GM18907 (cell line): ENCODE data around the gene WTAP.
"Not testable (repeated sequence)": the region's sequence is repeated elsewhere in the genome, so short reads cannot be mapped to it uniquely, and the experiment has no call there.

Experiments used
- ATAC-seq: cut with Tn5 transposase; IDR thresholded peaks from one replicate; pipeline ENCODE4 v1.9.1; 2021; ENCODE audit warnings: mild to moderate bottlenecking, moderate library complexity; ENCODE audit not compliant: unreplicated experiment

The WTAP gene

DNA sequence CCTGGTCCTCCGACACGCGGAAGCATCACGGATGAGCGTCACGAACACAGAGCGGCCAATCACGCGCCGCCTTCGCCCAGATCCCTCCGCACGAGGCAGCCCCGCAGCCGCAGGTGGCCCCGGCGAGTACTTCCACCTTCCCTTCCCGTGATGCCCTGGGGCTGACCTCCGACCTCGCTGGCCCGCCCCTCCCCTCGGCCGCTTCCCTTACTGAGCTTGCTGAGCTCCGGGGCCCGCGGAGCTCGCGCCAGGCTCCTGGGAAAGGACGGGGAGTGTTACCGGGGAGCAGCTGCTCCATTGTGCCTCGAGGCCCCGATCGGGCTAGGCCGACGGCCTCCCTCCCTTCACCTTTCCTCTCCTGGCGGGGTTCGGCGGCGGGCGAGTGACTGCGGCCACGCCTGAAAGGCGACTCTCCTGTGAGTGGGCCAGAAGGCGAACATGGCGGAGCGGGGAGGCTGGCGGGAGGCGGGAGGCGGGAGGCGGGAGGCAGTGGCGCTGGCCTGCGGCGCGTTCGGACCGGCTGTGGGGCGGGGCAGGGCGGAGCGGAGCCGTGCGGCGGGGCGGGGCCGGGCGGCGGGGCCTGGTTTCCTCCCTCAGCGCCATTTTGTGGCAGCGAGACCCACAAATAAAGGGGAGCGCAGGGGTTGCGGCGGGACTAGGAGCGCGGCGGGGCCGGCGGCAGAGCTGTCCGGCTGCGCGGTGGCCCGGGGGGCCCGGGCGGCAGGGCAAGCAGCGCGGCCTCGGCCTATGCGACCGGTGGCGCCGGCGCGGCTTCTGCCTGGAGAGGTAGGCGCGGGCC is at the start of gene WTAP:
TSS of gene WTAP (plus strand) at position 589 of the 799 bp plus-strand sequence. CDS start 8,760 bp downstream, outside the sequence.
- peak; percentile 82 for ATAC-seq

DNA sequence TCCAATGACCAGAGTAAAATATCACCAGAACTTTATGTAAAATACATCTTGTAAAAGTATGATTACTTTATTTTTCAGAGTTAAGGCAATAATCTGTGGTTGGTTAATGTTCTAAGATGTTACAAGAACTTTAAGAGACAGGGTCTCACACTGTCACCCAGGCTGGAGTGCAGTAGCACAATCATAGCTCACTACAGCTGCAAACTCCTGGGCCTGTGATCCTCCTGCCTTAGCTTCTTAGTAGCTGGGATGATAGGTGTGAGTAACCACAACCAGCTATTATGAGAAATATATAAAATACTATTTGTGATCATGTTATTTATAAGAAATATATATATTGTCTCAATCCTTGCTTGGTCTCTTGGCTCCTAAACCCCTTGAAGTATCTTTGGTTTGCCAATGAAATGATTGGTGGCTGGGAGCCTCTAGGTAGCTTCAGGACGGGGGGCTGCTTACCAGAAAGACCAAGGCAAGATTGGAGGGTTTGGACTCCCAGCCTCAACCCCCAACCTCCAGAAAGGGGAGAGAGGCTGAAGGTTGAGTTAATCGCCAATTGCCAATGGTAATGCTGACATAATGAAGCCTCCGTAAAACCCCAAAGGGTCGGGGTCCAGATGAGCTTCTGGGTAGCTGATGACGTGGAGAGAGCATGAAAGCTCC is 49.7 kb upstream of the WTAP start:
- no peak for ATAC-seq

DNA sequence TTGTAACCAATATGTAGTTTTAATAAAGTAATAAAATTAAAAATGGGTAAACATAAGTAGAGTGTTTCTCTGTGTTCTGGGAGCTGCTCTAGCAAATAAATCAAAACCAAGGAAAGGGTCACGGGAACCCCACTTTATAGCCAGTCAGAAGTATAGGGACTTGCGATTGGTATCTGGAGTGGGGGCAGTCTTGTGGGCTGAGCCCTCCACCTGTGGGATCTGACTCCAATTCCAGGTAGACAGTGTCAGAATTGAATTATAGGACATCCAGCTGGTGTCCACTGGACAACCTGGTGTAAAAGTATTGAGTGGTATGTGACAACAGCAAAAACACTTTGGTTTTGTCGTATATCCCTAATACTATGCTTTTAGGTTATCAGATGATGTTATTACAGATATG is 48.7 kb upstream of the WTAP start:
- no peak for ATAC-seq

GRCh38 chr6:159679091-159680077 is 47.9 kb upstream of the WTAP start:
- peak; percentile 64 for ATAC-seq

DNA sequence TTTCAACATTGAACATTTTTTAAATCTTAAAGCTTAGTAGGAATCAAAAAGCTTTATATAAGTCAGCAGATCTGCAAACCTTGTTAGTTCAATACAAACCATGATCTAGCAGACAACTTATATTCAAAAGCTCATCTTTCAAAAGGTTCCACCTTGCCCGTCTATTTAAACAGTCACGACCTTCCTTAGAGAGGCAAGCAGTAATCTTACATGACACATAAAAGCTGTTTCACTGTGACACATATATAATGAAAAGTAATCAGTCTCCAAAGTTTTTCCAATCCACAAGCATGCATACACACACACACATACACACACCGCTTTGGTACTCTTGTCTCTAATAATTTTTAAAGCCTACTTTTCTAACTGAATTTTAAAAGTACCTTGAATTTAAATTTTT is 47.2 kb upstream of the WTAP start:
- no peak for ATAC-seq

- no peak for ATAC-seq
Measured at GRCh38 chr6:159681191-159681880, 46.0 kb upstream of the WTAP start.

DNA sequence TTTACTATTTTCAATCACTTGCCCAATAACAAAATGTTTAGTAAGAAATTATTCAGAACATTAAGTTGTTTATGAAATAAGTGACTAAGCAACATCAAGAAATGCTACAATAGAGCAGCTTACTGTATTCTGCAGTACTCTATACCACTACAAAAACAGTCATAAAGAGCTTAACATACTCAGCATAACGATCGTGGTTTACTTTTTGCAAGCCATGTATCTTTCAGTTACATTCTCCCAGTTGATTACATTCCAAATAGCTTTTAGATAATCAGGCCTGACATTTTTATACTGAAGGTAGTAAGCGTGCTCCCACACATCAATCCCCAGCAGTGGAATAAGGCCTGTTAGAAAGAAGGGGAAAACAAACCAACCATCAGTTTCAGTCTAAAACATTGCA is 45.0 kb upstream of the WTAP start:
- ATAC-seq: no peak

GRCh38 chr6:159682810-159683209 is 44.5 kb upstream of the WTAP start:
- no peak for ATAC-seq

DNA sequence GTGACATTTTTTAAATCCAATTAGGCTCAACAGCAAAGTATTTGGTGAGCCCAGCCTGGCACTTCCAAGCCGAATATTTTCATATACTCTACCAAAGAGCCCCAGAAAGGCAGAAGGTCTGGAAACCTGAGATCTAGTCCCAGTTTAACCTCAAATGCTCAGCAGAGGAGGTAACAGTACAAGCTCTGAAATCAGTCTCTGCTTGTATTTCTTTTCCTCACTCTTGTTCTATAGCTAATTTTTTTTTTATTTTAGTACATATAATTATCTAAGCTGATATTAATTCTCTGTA is 43.3 kb upstream of the WTAP start:
- ATAC-seq: no peak

DNA sequence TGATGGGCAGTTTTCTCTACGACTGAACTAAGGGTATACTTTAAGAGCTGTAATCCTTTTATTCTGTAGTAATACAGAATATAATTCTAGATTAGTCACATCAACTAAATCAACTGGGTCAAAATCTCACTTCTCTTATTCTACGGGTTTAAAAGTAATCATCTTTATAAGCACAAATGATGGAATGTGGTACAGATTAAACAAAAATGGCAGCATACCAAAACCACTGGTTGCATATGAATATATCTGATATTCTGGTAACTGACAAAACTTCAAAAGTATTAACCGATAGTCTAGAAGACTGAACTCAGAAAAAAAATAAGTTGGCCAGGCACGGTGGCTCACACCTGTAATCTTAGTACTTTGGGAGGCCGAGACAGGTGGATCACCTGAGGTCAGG is 41.3 kb upstream of the WTAP start:
- no peak for ATAC-seq

DNA sequence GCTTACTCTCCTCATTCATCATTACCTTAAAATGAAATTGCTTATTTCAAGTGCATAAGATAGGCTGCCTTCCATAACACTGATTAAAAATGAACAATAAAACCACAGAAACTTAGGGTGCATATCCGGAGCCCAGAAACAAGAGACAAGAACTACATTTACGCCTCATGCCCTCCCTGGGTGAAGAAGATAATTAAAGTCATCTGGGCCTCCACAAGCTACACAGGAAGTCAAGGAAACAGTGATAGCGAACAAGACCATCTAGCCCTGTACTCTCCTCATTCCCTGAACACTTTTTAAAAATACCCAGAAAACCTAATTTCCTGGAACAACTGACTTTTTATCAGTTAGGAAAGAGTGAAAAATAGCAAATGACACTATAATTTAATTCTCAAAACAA is 40.6 kb upstream of the WTAP start:
- no peak for ATAC-seq

GRCh38 chr6:159687341-159687740 is 40.0 kb upstream of the WTAP start:
- no peak for ATAC-seq

DNA sequence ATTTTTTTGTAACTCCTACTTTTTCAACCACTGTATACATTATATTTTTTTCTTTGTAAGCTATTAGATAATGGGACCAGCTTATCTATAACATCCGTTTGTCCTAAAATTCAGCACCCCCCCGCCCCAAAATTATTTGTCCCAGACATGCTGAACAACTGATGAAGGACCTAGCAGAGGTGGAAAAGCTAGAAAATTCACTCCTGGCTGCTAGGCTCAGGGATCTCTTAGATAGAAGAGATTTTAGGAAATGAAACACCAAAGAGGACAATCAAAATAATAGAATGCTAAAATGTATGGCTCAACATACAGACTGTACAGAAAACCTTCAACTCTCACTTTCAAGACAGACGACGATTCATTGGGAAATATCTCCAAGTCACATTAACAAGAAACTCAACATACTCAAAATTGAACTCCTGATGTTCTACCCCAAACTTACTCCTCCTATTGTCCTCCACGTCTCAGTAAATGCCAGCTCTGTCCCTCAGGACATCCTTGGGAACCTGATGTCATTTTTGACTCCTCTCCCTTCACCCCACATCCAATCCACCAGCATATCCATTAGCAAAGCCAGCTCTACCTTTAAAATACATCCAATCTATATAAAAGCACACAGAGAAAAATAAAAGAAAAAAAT is 38.9 kb upstream of the WTAP start:
- ATAC-seq: no peak

- no peak for ATAC-seq
Measured at GRCh38 chr6:159689001-159689400, 38.3 kb upstream of the WTAP start.

- ATAC-seq: not testable (repeated sequence)
Measured at GRCh38 chr6:159690135-159690534, 37.2 kb upstream of the WTAP start.

GRCh38 chr6:159691133-159691962 is 36.0 kb upstream of the WTAP start:
- ATAC-seq: no peak

GRCh38 chr6:159691963-159692287 is 35.4 kb upstream of the WTAP start:
- ATAC-seq: no peak

GRCh38 chr6:159692303-159693127 is 34.8 kb upstream of the WTAP start:
- peak; percentile 47 for ATAC-seq
